GM19324 (cell line): ENCODE data around the gene RNF113B.

Experiments used
- ATAC-seq: cut with Tn5 transposase; IDR thresholded peaks from one replicate; pipeline ENCODE4 v1.9.1; 2021; ENCODE audit warnings: mild to moderate bottlenecking, moderate library complexity; ENCODE audit not compliant: unreplicated experiment, low FRiP score

Gene RNF113B

GRCh38 chr13:98180092-98180491 lies 3.0 kb upstream of the RNF113B start:
- ATAC-seq = no peak

- ATAC-seq = no peak
Measured at GRCh38 chr13:98175823-98176222, 1.2 kb downstream of the RNF113B start.

GRCh38 chr13:98175043-98175442 lies 2.0 kb downstream of the RNF113B start:
- no peak for ATAC-seq

- ATAC-seq = no peak
Measured at GRCh38 chr13:98174307-98174706, 2.8 kb downstream of the RNF113B start.

GRCh38 chr13:98173431-98174152 lies 3.5 kb downstream of the RNF113B start:
- no peak for ATAC-seq

GRCh38 chr13:98172590-98173422 lies 4.3 kb downstream of the RNF113B start:
- ATAC-seq = no peak

- ATAC-seq = no peak
Measured at GRCh38 chr13:98171900-98172589, 5.0 kb downstream of the RNF113B start.

- ATAC-seq = no peak
Measured at GRCh38 chr13:98169331-98169730, 7.7 kb downstream of the RNF113B start.

- ATAC-seq = no peak
Measured at GRCh38 chr13:98162935-98163334, 14.1 kb downstream of the RNF113B start.

GRCh38 chr13:98158172-98158899 lies 18.7 kb downstream of the RNF113B start:
- no peak for ATAC-seq

GRCh38 chr13:98157609-98158008 lies 19.5 kb downstream of the RNF113B start:
- ATAC-seq = no peak

GRCh38 chr13:98157188-98157587 lies 19.9 kb downstream of the RNF113B start:
- no peak for ATAC-seq

GRCh38 chr13:98156259-98156658 lies 20.8 kb downstream of the RNF113B start:
- no peak for ATAC-seq

- ATAC-seq = no peak
Measured at GRCh38 chr13:98155475-98156109, 21.5 kb downstream of the RNF113B start.

- ATAC-seq = no peak
Measured at GRCh38 chr13:98150832-98151479, 26.1 kb downstream of the RNF113B start.

- ATAC-seq = no peak
Measured at GRCh38 chr13:98147521-98147920, 29.5 kb downstream of the RNF113B start.

GRCh38 chr13:98144801-98145350 lies 32.2 kb downstream of the RNF113B start:
- ATAC-seq = no peak

- ATAC-seq = no peak
Measured at GRCh38 chr13:98144027-98144741, 32.9 kb downstream of the RNF113B start.

GRCh38 chr13:98143601-98144026 lies 33.5 kb downstream of the RNF113B start:
- no peak for ATAC-seq
